GM21529 (cell line): Measurements from ENCODE around the gene NELFE.
A peak's percentile ranks its signal among the peaks of the same experiment; 100 is the strongest.
"Not testable (repeated sequence)": the region's sequence is repeated elsewhere in the genome, so short reads cannot be mapped to it uniquely, and the experiment has no call there.

ENCODE experiments used
- ATAC-seq: cut with Tn5 transposase; IDR thresholded peaks from one replicate; pipeline ENCODE4 v1.9.1; 2021; ENCODE audit not compliant: unreplicated experiment

NELFE gene

DNA sequence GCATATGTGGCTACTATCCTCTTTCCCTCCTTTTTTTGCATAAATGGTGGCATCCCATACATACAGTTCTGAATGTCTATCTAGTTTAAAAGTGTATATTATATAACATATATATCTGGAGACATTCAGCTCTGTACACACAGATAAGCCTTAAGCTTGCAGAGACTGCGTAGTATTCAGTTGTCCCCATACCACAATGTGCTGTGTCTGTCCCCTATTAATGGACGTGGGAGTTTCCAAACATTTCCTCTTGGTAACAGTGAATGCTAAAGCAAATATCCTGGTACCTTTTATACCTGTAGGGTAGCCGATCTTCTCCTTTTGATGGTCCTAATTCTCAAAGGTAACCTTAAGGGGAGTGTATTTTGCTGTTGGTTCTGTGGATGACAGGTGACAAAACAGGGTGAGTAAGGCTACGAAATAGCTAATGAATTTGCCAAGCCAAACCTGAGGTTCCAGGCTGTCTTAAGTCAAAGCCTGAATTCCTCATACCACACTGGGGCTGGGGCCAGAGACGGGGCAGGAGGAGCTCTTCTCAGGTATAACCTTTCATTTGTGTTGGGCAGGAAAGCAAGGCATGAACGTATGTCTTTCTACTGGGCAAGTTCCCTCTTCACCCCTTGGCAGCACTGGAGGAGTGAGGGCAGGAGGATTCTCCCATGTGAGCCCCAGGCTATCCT lies 39.0 kb downstream of the NELFE start:
- ATAC-seq, result no peak

DNA sequence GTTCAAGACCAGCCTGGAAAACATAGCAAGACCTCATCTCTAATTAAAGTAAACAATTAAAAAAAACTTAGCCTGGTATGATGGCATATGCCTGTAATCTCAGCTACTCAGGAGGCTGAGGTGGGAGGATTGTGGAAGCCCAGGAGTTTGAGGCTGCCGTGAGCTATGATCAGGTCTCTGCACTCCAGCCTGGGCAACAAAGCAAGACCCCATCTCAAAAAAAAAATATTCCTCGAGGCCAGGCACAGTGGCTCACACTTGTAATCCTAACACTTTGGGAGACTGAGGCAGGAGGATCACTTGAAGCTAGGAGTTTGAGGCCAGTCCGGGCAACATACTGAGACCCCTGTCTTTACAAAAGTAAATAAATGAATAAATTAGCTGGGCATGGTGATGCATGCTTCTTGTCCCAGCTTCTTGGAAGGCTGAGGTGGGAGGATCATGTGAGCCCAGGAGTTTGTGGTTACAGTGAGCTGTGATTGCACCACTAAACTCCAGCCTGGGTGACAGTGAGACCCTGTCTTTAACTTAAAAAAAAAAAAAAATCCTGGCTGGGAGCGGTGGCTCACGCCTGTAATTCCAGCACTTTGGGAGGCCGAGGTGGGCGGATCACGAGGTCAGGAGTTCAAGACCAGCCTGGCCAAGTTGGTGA lies 40.6 kb downstream of the NELFE start:
- no peak for ATAC-seq

DNA sequence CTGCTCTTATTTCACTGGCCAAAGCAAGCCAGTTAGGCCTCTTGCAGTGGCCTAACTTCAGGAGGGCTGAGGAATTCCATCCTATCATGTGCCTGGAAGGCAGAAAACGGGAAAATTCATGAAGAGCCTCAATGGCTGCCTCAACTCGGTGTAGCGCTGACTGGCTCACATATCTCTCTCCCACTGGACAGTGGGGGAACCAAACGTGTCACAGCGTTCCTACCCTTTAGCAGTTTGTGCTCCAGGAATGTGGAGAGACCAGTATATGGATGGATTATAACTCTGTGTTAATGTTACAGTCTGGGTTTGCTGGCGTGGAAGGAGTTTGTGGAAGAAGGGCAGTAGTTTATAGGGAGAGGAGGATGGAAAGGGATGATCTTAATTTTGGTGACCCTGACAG lies 43.0 kb downstream of the NELFE start:
- no peak for ATAC-seq

DNA sequence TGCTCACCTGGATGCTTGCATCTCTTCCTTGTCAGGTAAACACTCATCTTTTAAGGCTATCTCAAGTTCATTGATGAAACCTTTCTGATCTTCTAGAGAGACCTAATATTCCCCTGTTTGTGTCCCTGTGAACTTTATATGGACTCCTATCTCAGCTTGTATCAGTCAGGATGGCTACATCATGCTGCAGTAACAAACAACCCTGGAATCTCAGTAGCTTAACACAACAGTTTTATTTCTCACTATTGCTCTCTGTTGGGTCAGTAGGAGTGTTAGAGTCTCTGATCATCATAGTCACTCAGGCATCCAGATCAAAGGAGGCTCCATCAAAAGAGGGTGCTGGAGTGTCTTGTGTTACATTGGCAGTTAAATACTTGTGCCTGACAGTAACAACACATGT lies 43.4 kb downstream of the NELFE start:
- ATAC-seq, result no peak

GRCh38 chr6:31911826-31912585 lies 46.8 kb downstream of the NELFE start:
- ATAC-seq, result no peak

GRCh38 chr6:31909298-31909697 lies 49.5 kb downstream of the NELFE start:
- not testable (repeated sequence) for ATAC-seq

- peak; percentile 82 for ATAC-seq
Measured at GRCh38 chr6:31908791-31909190, 50.0 kb downstream of the NELFE start.

- ATAC-seq, result not testable (repeated sequence)
Measured at GRCh38 chr6:31908255-31908654, 50.5 kb downstream of the NELFE start.

DNA sequence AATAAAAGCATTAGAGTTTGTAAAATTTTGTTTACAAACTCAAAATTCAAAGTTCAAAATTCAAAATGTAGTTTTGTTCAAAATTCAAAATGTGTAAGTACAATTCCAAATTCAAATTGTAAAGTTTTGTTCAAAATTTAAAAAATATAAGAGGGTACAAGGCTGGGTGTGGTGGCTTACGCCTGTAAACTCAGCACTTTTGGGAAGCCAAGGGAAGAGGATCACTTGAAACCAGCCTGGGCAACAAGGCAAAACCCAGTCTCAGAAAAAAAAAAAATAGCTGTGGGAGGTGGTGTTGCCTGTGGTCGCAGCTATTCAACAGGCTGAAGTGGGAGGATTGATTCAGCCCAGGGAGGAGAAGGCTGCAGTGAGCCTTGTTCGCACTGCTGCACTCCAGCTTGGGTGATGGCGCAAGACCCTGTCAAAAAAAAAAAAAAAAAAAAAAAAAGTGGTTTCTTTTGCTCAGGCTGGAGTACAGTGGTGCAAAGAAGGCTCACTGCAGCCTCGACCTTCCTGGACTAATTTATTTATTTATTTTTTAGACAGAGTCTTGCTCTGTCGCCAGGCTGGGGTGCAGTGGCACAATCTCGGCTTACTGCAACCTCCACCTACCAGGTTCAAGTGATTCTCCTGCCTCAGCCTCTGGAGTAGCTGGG lies 51.5 kb downstream of the NELFE start:
- ATAC-seq, result no peak

DNA sequence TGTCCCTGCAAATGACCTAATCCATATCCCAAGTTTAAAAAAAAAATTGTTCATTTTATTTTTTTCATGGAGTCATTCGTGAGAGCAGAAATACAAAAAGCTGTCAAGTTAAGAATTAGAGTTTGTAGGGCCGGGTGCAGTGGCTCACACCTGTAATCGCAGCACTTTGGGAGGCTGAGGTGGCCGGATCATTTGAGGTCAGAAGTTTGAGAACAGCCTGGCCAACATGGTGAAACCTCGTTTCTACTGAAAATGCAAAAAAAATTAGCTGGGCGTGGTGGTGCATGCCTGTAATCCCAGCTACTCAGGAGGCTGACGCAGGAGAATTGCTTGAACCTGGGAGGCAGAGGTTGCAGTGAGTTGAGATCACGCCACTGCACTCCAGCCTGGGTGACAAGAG lies 52.0 kb downstream of the NELFE start:
- ATAC-seq, result not testable (repeated sequence)

DNA sequence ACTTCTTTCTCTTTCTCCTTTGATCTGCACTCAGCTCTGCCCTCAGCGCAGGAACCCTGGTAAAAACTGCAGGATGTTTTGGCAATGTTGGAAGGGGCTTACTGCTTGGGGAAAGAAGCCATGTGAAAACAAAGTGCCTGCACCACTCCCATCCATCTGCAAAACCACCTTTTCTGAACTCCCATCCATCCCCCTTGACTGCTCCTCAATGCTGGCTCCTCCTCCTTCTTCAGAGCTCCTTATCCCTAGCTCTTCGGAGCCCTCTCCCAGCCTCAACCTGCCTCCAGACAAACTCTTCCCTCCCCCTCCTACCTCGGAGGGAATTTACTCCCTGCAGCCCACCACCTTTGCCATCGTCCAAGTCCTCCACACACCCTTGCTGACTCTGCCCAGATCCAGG lies 52.6 kb downstream of the NELFE start:
- ATAC-seq, result no peak

- ATAC-seq, result no peak
Measured at GRCh38 chr6:31905041-31905440, 53.7 kb downstream of the NELFE start.

DNA sequence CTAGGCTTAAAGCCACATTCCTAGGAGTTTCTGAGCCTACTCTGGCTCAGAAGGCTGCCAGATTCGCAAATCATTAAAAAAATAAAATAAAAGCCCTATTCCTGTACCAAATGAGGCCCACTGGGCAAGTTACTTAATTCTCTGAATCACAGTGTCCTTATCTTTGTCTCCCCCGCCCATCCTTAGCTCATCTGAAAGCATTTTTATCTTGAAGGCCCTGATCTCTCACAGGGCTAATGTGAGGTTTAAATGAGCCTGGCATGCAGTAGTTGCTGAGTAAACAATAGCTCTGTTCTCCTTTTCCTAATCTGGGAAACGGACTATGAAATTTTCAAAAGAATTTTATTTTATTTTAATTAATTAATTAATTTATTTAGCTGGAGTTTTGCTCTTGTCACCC lies 54.8 kb downstream of the NELFE start:
- no peak for ATAC-seq
